K562 (cell line): Measurements from ENCODE around the gene SYNE1. TPM values are rescaled to one million over a fixed set of nuclear protein-coding genes. Genes with fewer than 3 reads are reported as not detected.
A peak's percentile ranks its signal among the peaks of the same experiment; 100 is the strongest.

Experiments used
- ATAC-seq: fragments of 200-7000 bp; cut with Tn5 transposase; 3 replicates; pipeline ENCODE4 v1.9.1; 2020; ENCODE audit warnings: moderate library complexity
- BruUV-seq: library from RNA; stranded (reverse); fragments of 400-500 nt; replicated peaks from 2 replicates; lab custom pipeline; 2021; lab: Mats Ljungman, UMichigan
- CTCF ChIA-PET: fragments of 300-600 bp; formaldehyde crosslinking; extraction: SDS; loops from one replicate; lab custom pipeline; 2021; ENCODE audit warnings: low intra/inter-chr PET ratio; lab: Yijun Ruan, JAX
- POLR2A ChIA-PET: fragments of 300-600, 350-650 bp; sonication (Branson Sonifier 250); formaldehyde crosslinking; extraction: SDS; loops from one replicate; lab custom pipeline; 2021; ENCODE audit warnings: antibody characterized with exemption, inconsistent platforms; lab: Yijun Ruan, JAX
- DNase-seq, 4 experiments: peaks; one replicate each; pipeline versions ENCODE4 v3.0.0 to v3.0.0-alpha.2; 2011 to 2018; ENCODE audit warnings: low spot score in 3 of 4, mixed read lengths in 3 of 4; ENCODE audit errors: extremely low read depth in 1 of 4
- FAIRE-seq: peaks from 2 replicates; lab custom pipeline; 2011; peaks lifted over from hg19 to GRCh38; lab: Jason Lieb, UNC
- H2AFZ ChIP-seq: 2 replicates; pipeline ENCODE4 v1.6.0; 2011; ENCODE audit warnings: low read depth, low read length, control low read depth, inconsistent platforms
- H3K27ac ChIP-seq: fragments of 200-600 bp; 3 replicates; pipeline ENCODE4 v1.8.0; 2011; ENCODE audit warnings: low read depth, mild to moderate bottlenecking, control low read depth, inconsistent platforms, low read length, moderate library complexity, mixed read lengths; ENCODE audit errors: extremely low read depth
- H3K27me3 ChIP-seq, 2 experiments: fragments of 300-600 bp in 1 of 2; 2 replicates in 1 of 2; 3 replicates in 1 of 2; pipeline versions ENCODE4 v1.6.0 to v1.8.0; 2011; ENCODE audit warnings: inconsistent platforms in 2 of 2, low read length in 2 of 2, mild to moderate bottlenecking in 1 of 2, mixed read lengths in 1 of 2, moderate library complexity in 1 of 2; ENCODE audit not compliant: control insufficient read depth in 2 of 2, insufficient read depth in 2 of 2
- H3K36me3 ChIP-seq: fragments of 300-600 bp; 3 replicates; pipeline ENCODE4 v1.8.0; 2011; ENCODE audit warnings: mild to moderate bottlenecking, low read length, inconsistent platforms; ENCODE audit not compliant: control insufficient read depth, insufficient read depth
- H3K4me1 ChIP-seq, 2 experiments: fragments of 200-600 bp in 1 of 2; replicated peaks in 1 of 2; 2 replicates in 1 of 2; 3 replicates in 1 of 2; pipeline versions ENCODE4 v1.5.1 to v1.8.0; 2011; ENCODE audit warnings: inconsistent platforms in 2 of 2, low read length in 2 of 2, mild to moderate bottlenecking in 1 of 2, mixed read lengths in 1 of 2, moderate library complexity in 1 of 2; ENCODE audit not compliant: control insufficient read depth in 2 of 2, insufficient read depth in 2 of 2
- H3K4me2 ChIP-seq: 2 replicates; pipeline ENCODE4 v1.6.1; 2011; ENCODE audit warnings: low read length, control low read depth, inconsistent platforms, mixed read lengths; ENCODE audit not compliant: insufficient read depth
- H3K4me3 ChIP-seq: fragments of 200-600 bp; sonication (generic), shearing (Covaris generic); 2 replicates; pipeline ENCODE4 v1.5.1; 2016; ENCODE audit warnings: control low read depth, inconsistent platforms
- H3K79me2 ChIP-seq: fragments of 200-600 bp; 3 replicates; pipeline ENCODE4 v1.8.0; 2011; ENCODE audit warnings: low read length, inconsistent platforms; ENCODE audit not compliant: control insufficient read depth, insufficient read depth
- H3K9ac ChIP-seq, 2 experiments: 2 replicates each; pipeline versions ENCODE4 v1.6.0 to v1.6.1; 2011; ENCODE audit warnings: low read depth in 2 of 2, low read length in 2 of 2, control low read depth in 1 of 2, inconsistent platforms in 1 of 2, mild to moderate bottlenecking in 1 of 2, mixed read lengths in 1 of 2; ENCODE audit not compliant: insufficient read depth in 1 of 2
- H3K9me1 ChIP-seq: one replicate; pipeline ENCODE4 v1.6.0; 2011; ENCODE audit warnings: inconsistent platforms, mild to moderate bottlenecking, low read length, moderate library complexity; ENCODE audit not compliant: control insufficient read depth, insufficient read depth
- H3K9me3 ChIP-seq: replicated peaks from 2 replicates; pipeline ENCODE4 v1.5.1; 2011; ENCODE audit warnings: low read depth, low read length, inconsistent platforms; ENCODE audit not compliant: control insufficient read depth, insufficient read depth
- H4K20me1 ChIP-seq: replicated peaks from 2 replicates; pipeline ENCODE4 v1.6.1; 2011; ENCODE audit warnings: low read length, inconsistent platforms, mixed read lengths; ENCODE audit not compliant: control insufficient read depth, insufficient read depth
- CCAR2 ChIP-seq: fragments of 200-400 bp; formaldehyde crosslinking; IDR thresholded peaks from 2 replicates; pipeline ENCODE4 v1.6.1; 2017; ENCODE audit warnings: mild to moderate bottlenecking, low read depth, low read length
- CUX1 ChIP-seq: fragments of 200-800 bp; sonication (Bioruptor generic); IDR thresholded peaks from 2 replicates; pipeline ENCODE4 v1.6.1; 2016; ENCODE audit warnings: missing genetic modification characterization, missing compliant biosample characterization
- MECOM ChIP-seq: fragments of 250-450 bp; sonication (Bioruptor Pico); IDR thresholded peaks from 2 replicates; pipeline ENCODE4 v1.8.0; 2022; ENCODE audit warnings: inconsistent platforms
- POLR2A ChIP-seq: fragments of 450-650 bp; conservative IDR thresholded peaks from 2 replicates; pipeline ENCODE4 v1.6.1; 2016
- RB1 ChIP-seq: fragments of 450-650 bp; IDR thresholded peaks from 2 replicates; pipeline ENCODE4 v1.6.1; 2017; ENCODE audit warnings: low read depth, mild to moderate bottlenecking
- RBFOX2 ChIP-seq: fragments of 200-400 bp; formaldehyde crosslinking; IDR thresholded peaks from 2 replicates; pipeline ENCODE4 v1.6.1; 2017; ENCODE audit warnings: low read depth, mild to moderate bottlenecking, low read length, moderate library complexity
- RBM15 ChIP-seq: fragments of 200-400 bp; formaldehyde crosslinking; IDR thresholded peaks from 2 replicates; pipeline ENCODE4 v1.6.1; 2018; ENCODE audit warnings: mild to moderate bottlenecking, low read length, moderate library complexity; ENCODE audit not compliant: insufficient read depth
- THAP12 ChIP-seq: fragments of 250-450 bp; sonication (Bioruptor Pico); IDR thresholded peaks from 2 replicates; pipeline ENCODE4 v1.9.0; 2021; ENCODE audit warnings: mild to moderate bottlenecking, inconsistent platforms
- ZFX ChIP-seq: sonication (generic); formaldehyde crosslinking; IDR thresholded peaks from 2 replicates; pipeline ENCODE4 v1.8.0; 2022; ENCODE audit warnings: mild to moderate bottlenecking, missing genetic modification reagents, moderate library complexity
- WGBS: fragments of 100-300 bp; shearing (Covaris generic); methylation state at CpG from one replicate; pipeline ENCODE4 v1.1.6; 2016; ENCODE audit warnings: low coverage, mixed read lengths; ENCODE audit not compliant: insufficient coverage; ENCODE audit errors: missing lambda C conversion rate; 5-methylcytosine and 5-hydroxymethylcytosine counted together
- in situ Hi-C: fragments of 300-500 bp; cut with MboI; formaldehyde crosslinking; loops from 4 replicates; pipeline ENCODE4 v1.15.0; 2018; ENCODE audit warnings: inconsistent platforms, mixed read lengths
- intact Hi-C: fragments of 100-400 bp; cut with micrococcal nuclease; formaldehyde crosslinking; loops from 2 replicates; pipeline ENCODE4 v1.14.2; 2022
- polyA plus RNA-seq, 8 experiments: library from polyadenylated mRNA; depleted of rRNA in 4 of 8; stranded (reverse) in 5 of 8; unstranded in 3 of 8; fragments of >200 nt; fragmentation: Nextera tagmentation in 2 of 8; fragmentation: Illumina TruSeq in 1 of 8; extraction: Ambion mirVana in 2 of 8; extraction: Trizol in 1 of 8; gene quantifications; 2 replicates each; pipeline versions ENCODE4 v1.2.1 to v1.2.3, GENCODE V29; 2011 to 2014; ENCODE audit warnings: inconsistent platforms in 1 of 8, missing spikeins in 1 of 8
- total RNA-seq, 7 experiments: library from RNA; depleted of rRNA in 6 of 7; stranded (reverse); fragments of >200 nt in 6 of 7; fragmentation: Illumina TruSeq in 2 of 7; extraction: Trizol in 2 of 7; gene quantifications; 2 replicates each; pipeline versions ENCODE4 v1.2.1 to v1.2.3, GENCODE V29; 2011 to 2021; ENCODE audit warnings: low replicate concordance in 1 of 7

Gene SYNE1
- total and polyA plus RNA-seq, 9 of the 15 experiments (the other 6 are each of a cell fraction or from before 2014, with no cell fraction given) = under 0.01 to 0.42 (median 0.08) TPM; not detected in 1

- Histone ChIP-seq H3K27ac (no peak overlapping the region), H3K27me3 (no peaks in the 10 kb centered on the region), H3K9ac (no peak overlapping the region), H3K4me1 (no peaks in the 10 kb centered on the region), H4K20me1 (no peaks in the 10 kb centered on the region), H3K4me3 (no peak overlapping the region), H2AFZ (no peak overlapping the region), H3K9me1 (no peaks in the 10 kb centered on the region), H3K36me3 (no peaks in the 10 kb centered on the region), H3K79me2 (no peaks in the 10 kb centered on the region), H3K4me2 (no peak overlapping the region), H3K9me3 (no peaks in the 10 kb centered on the region)
- ATAC-seq (no peak), FAIRE-seq (no peak), DNase-seq (no peak)
- 1% methylated on average over 3 of the region's 3 CpGs for WGBS
- TF ChIP-seq RBM15 (no peak), ZFX (no peak)
- no TSS peak for BruUV-seq
- intact Hi-C loops = no loop called here
- CTCF ChIA-PET = no interaction called here
- in situ Hi-C loops = no loop called here
- POLR2A ChIA-PET = no interaction called here
Measured at GRCh38 chr6:152186840-152187239, 450.3 kb downstream of the SYNE1 start.

- peak; percentile 37 for FAIRE-seq
- H3K4me3 ChIP-seq = no peak overlapping the region
- no peak for TF ChIP-seq RBFOX2
- no peak for TF ChIP-seq CCAR2
- TF ChIP-seq MECOM = no peak
- no peak for TF ChIP-seq RB1
- TF ChIP-seq CUX1 (CRISPR knock-in tag) = no peak
- no peak for TF ChIP-seq THAP12 (CRISPR knock-in tag)
- no peak for TF ChIP-seq POLR2A
Measured at GRCh38 chr6:152184917-152185574, 452.1 kb downstream of the SYNE1 start.

More at GRCh38 chr6:152184917-152185574, 452.1 kb downstream of the SYNE1 start:
- no peak for DNase-seq
- no TSS peak for BruUV-seq
- H3K27me3 ChIP-seq = no peaks in the 10 kb centered on the region
- H3K27ac ChIP-seq = no peak overlapping the region
- H3K4me1 ChIP-seq = no peaks in the 10 kb centered on the region
- POLR2A ChIA-PET = no interaction called here
- WGBS = 0% methylated on average over 6 of the region's 6 CpGs
- no peaks in the 10 kb centered on the region for H3K9me3 ChIP-seq
- no peak overlapping the region for H3K9ac ChIP-seq
- ATAC-seq = no peak
- no peaks in the 10 kb centered on the region for H3K9me1 ChIP-seq
- no peak overlapping the region for H3K4me2 ChIP-seq
- H2AFZ ChIP-seq = no peak overlapping the region
- no peaks in the 10 kb centered on the region for H3K36me3 ChIP-seq
- in situ Hi-C loops (no loop called here), intact Hi-C loops (no loop called here)
- H4K20me1 ChIP-seq = no peaks in the 10 kb centered on the region
- H3K79me2 ChIP-seq = no peaks in the 10 kb centered on the region
- CTCF ChIA-PET = no interaction called here
